Lower leg skin (tissue), 3 donors: ENCODE results near the gene IRF2BP1.

Experiments
- POLR2A ChIP-seq, 2 donors: fragments of 450-650 bp; IDR thresholded peaks; one replicate each; pipeline ENCODE4 v1.6.1; 2016 to 2017; ENCODE audit warnings: antibody characterized with exemption in 2 of 2, mild to moderate bottlenecking in 1 of 2, moderate library complexity in 1 of 2
- TF ChIP-seq, protein P1 (sequence below), 3 donors: fragments of 450-650 bp; IDR thresholded peaks; one replicate each; pipeline ENCODE4 v1.5.1; 2016; ENCODE audit warnings: antibody characterized with exemption in 3 of 3, mild to moderate bottlenecking in 3 of 3, moderate library complexity in 2 of 3

DNA sequence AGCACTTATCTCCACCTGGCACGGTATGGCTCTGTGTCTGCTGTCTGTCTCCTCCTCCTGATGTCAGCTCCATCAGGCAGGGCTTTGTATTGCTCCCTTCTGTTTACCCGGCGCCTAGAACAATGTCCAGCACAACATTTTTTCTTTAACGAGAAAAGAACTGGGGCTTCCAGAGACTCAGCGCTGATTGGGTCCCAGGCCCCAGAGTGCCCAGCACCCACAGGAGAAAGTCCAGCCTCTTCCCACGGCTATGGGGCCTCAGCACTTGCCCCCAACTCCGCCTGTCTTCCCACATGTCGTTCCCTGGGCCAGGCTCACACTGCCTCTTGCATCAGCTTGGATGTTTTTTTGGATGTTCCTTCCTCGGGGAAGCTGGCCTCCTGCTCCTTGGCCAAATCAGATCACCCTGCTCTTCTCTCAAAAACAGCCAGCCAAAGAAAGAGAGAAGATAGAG, 9.6 kb upstream of the IRF2BP1 start:
- TF ChIP-seq, protein P1, sequence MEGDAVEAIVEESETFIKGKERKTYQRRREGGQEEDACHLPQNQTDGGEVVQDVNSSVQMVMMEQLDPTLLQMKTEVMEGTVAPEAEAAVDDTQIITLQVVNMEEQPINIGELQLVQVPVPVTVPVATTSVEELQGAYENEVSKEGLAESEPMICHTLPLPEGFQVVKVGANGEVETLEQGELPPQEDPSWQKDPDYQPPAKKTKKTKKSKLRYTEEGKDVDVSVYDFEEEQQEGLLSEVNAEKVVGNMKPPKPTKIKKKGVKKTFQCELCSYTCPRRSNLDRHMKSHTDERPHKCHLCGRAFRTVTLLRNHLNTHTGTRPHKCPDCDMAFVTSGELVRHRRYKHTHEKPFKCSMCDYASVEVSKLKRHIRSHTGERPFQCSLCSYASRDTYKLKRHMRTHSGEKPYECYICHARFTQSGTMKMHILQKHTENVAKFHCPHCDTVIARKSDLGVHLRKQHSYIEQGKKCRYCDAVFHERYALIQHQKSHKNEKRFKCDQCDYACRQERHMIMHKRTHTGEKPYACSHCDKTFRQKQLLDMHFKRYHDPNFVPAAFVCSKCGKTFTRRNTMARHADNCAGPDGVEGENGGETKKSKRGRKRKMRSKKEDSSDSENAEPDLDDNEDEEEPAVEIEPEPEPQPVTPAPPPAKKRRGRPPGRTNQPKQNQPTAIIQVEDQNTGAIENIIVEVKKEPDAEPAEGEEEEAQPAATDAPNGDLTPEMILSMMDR (IDR thresholded peaks at IDR 0.05): no peak
- no peak for TF ChIP-seq POLR2A (IDR thresholded peaks at IDR 0.05)
